Fibroblast of skin of abdomen (primary cell): ENCODE results near the gene BICDL2.
A peak's percentile ranks its signal among the peaks of the same experiment; 100 is the strongest.

Source experiments
- DNase-seq: peaks from one replicate; pipeline ENCODE4 v3.0.0-alpha.2; 2013

BICDL2 gene

DNA sequence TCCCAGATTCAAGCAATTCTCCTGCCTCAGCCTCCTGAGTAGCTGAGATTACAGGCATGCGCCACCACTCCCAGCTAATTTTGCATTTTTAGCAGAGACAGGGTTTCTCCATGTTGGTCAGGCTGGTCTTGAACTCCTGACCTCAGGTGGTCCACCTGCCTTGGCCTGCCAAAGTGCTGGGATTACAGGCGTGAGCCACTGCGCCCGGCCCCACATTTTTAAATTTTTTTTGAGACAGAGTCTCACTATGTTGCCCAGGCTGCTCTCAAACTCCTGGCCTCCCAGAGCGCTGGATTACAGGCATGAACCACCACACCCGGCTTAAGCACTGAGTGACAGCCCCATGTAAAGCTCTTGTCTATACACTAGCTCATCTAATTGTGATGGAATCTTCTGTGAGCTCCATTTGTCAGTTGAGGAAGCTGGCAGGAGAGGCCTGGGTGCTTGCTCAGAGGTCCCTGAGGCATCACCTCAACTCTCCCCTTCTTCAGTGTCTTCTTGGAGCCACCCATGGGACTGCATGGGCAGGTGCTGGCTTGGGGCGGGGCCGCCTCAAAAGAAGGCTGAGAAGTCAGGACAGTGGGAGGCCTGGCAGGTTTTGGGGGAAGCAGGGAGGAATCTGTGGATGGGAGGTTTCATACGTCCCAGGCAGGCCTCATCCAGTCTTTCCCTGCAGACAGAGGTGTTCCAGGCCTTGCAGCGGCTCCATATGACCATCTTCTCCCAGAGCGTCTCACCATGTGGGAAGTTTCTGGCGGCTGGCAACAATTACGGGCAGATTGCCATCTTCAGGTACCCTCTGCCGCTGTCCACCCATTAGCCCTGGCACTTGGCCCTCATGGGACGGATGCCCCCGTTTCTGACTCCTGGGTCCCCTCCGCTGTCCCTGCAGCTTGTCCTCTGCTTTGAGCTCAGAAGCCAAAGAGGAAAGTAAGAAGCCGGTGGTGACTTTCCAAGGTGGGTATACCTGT lies 11.4 kb downstream of the BICDL2 start:
- DNase-seq, result no peak

DNA sequence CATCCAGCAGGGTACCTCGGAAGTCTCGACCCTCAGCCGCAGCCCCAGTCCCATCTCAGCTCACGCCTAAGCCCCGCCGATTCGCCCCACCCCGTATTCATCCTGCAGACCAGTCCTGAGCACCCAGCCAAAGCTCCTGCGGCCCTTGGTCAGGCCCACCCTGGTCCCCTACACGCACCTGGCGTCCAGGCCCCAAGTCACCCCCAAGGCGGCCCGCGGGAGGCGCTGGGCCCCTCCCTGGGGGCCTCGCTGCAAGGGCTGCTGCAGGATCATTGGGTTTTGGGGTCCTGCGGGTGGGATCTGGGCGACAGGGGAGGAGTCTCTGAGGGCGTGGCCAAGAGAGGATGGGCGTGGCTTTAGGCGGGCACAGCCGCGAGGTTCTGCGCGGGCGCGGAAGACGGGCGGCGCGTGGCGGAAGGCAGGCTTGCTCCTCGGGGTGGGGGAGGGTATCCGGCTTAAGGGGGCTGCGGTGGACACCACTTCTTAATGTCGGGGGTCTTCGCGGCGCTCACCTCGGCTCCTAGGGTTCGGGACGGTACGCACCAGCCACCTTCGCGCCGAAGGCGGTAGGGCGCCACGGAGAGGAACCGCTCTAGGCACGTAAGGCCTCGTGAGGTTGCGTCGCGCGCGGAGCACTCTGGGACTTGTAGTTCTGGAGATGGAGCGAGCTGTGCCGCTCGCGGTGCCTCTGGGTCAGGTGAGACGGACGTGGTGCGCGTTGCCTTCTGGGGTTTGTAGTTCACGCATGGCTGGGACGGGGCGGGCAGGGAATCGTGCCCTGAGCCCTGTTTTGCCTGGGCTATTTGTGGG lies 12.9 kb downstream of the BICDL2 start, which contains the start of the genes HCFC1R1 and THOC6:
Gene HCFC1R1, minus strand, starts transcription at position 274 of the 810 bp plus-strand sequence. Its CDS starts 1 bp downstream, at position 273.
Gene THOC6, plus strand, starts transcription at position 367 of the 810 bp plus-strand sequence. Its CDS starts 292 bp downstream, at position 659.
- DNase-seq, result peak; percentile 98

DNA sequence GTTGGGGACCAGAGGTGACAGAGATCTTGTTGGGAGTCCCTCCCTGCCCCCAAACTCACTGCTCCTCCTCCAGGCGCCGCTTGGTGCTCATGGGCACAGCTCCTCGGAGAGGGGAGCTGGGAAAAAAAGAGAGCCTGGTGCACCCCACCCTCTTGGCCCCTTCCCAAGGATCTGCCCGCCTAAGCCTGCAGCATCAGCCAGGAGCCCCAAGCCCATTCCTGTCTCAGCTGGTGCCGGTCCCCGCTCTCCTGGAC lies 13.4 kb downstream of the BICDL2 start:
- DNase-seq, result peak; percentile 84

DNA sequence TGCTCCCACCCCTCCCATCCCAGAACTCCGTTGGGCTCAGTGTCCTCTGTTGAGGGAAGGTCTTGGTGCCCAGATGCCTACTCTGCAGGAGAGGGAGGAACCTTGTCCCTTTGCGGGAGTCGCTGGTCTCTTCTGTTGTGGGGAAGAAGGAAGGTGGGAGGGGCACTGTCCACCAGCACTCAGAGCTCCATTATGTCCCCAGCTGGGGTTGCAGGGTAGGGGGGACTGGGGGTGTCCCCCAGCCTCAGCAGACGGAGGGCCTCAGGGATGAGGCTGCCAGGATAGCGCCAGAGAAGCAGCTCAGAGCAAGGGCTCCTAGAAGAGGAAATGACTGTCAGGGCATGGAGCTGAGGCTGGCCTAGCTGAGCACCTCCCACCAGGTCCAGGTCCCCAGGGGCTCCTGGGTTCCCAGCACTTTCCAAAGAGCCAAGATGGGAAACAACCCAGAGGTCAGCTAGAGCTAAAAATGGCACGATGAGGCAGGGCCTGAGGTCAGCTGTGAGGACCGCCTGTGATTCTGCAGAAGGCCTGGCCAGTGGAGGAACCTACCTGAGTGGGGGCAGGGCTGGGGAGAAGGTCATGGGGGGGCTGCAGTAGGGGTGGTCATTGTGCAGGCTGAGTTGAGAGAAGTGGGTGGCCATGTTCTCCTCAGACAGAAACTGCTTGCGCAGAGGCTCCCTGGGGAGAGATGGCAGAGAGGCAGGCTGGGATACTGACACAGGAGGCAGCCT lies 13.9 kb downstream of the BICDL2 start:
- DNase-seq, result peak; percentile 50

DNA sequence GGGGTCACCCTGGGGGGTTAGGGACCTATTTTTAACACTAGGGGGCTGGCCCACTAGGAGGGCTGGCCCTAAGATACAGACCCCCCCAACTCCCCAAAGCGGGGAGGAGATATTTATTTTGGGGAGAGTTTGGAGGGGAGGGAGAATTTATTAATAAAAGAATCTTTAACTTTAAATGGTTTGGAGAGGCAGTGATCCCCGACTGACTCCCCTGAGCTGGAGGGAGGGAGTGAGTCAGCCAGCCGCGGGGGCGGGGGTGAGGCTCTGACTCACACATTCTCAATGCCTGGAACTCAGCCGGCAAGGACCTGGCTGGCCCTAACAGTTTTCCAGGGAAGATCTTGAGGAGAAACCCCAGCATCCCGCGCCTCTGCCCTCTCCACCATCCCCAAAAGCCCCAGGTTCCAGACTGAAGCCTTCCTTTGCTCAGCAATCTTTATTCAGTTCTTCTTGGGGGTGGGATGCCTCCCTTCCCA lies 14.5 kb downstream of the BICDL2 start:
- peak; percentile 98 for DNase-seq

DNA sequence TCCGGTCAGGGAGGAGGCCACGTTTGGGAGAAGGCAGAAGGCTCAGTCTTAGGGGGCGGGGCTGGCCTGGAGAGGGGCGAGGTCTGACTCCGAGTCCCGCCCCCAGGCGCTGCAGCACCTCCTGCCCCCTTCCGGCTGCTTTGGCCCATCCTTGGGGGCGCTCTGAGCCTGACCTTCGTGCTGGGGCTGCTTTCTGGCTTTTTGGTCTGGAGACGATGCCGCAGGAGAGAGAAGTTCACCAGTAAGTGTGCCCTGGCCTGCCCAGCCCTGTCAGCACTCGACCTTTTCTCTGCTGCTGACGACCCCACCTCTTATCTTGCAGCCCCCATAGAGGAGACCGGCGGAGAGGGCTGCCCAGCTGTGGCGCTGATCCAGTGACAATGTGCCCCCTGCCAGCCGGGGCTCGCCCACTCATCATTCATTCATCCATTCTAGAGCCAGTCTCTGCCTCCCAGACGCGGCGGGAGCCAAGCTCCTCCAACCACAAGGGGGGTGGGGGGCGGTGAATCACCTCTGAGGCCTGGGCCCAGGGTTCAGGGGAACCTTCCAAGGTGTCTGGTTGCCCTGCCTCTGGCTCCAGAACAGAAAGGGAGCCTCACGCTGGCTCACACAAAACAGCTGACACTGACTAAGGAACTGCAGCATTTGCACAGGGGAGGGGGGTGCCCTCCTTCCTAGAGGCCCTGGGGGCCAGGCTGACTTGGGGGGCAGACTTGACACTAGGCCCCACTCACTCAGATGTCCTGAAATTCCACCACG lies 15.1 kb downstream of the BICDL2 start:
- peak; percentile 98 for DNase-seq

DNA sequence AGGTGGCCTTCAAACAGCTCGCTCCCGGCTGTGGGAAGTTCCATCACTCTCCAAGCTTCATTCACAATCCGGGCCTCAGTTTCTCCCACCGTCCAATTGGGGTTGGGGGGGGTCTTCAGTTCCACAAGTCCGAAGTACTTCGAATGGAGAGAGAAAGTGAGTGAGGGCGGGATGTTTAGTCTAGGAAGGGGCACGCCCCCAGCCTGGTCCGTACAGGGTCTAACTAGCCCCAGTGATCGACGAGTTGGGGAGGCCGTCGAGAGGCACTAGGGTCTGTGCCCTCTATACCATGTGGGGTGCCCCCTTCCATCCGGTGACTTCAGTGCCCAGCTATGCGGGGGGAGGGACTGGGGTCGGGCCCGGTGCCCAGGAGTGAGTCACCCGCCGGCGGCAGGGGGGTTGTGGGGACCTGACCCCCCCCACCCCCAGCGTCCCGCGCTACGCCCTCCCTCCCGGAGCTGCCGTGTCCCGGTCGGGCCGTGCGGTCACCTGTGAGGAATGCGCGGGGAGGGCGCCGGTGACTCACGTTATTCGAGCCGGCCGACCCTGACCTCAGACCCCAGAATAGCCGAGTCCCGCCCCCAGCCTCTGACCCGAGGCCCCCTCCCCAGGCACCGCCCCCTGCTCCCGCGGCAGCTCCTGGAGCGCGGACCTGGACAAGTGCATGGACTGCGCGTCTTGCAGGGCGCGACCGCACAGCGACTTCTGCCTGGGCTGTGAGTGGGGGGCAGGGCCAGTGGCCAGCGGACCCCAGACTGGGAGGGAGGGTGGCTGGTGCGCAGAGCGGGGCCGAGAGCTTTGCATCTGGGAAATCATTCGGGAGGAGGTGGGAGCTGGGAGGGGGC lies 15.9 kb downstream of the BICDL2 start:
- peak; percentile 93 for DNase-seq

DNA sequence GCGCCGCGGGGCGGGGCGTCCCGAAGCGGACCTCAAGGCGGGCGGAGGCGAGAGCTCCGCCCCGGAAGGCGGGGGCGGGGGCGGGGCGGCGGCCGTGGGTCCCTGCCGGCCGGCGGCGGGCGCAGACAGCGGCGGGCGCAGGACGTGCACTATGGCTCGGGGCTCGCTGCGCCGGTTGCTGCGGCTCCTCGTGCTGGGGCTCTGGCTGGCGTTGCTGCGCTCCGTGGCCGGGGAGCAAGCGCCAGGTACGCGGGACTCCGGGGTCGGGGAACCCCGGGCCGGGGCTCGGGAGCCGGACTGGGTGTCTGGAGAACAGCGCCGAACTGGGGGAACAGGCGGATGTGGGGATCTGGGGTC lies 16.5 kb downstream of the BICDL2 start, which contains the start of gene TNFRSF12A:
Gene TNFRSF12A, plus strand, starts transcription at position 122 of the 357 bp plus-strand sequence. Its CDS starts 30 bp downstream, at position 152.
- peak; percentile 86 for DNase-seq

DNA sequence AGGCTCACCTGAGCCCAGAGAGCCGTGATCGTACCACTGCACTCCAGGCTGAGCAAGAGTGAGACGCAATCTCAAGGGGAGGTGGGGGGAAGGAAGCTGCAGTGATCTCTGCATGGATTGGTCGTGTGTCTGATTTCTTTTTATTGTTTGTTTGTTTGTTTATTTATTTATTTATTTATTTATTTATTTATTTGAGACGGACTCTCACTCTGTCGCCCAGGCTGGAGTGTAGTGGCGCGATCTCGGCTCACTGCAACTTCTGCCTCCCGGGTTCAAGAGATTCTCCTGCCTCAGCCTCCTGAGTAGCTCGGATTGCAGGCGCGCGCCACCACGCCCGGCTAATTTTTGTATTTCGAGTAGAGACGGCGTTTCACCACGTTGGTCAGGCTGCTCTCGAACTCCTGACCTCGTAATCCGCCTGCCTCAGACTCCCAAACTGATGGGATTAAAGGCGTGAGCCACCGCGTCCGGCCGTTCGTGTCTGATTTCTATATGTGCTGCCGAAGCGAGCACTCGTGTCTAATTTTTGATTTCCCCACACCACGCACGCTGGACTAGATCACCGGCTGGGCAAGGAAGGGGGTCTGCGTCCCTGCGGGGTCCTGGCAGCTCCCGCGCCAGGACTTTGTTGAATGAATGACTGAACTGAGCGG lies 17.0 kb downstream of the BICDL2 start:
- DNase-seq, result no peak

DNA sequence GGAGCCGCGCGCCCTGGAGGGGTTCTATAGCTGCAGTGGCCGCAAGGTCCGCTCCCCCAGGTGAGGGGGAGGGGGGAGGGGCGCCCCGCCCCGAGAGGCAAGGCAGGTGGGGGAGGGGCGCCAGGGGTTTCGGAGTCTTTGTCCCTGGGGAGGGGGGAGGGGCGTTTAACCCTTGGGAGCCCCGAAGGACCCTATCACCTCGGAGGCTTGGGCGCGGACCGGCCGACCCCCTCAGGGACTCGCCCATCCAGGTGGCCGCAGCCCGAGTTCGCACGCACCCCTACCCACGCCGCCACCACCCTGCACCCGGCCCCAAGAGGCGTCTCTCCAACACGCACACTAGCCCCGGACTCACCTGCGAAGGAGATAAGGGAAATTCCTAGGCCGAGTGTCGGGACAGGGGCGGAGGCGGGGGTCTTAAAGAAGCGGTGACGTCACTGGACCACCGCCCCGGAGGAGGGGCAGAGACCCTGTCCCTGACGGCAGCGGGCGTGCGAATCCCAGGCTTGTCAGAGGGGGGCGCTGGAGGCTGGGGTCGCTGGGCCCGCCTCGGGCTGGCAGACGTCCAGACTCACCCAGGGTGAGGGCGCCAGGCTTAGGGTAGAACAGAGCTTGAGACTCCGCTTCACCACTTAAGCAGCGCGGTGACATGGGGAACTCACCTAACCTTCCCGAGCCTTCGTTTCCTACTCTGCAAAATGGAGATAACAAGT lies 18.8 kb downstream of the BICDL2 start, which contains the start of gene CLDN6:
Gene CLDN6, minus strand, starts transcription at position 390 of the 713 bp plus-strand sequence. CDS start 2,162 bp downstream, outside the sequence.
- DNase-seq, result no peak

DNA sequence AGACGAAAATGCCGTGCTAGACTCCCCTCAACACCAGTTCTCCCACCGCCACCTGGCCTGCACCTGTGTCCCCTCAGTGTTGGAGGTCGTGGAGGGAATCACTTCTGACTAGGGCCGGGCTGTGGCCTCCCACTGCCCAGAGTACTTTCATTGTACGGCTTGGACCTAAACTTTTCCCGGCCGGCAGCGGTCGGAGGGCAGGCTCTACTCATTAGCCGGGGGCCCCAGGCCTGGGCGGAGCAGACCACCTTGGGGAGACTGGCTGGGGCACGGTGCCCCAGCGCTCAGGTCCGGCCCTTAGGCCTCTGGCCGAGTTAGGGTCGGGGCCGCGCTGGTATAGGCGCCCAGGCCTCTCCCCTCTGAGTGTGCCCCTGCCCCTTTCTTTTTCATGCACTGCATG lies 19.4 kb downstream of the BICDL2 start:
- no peak for DNase-seq

DNA sequence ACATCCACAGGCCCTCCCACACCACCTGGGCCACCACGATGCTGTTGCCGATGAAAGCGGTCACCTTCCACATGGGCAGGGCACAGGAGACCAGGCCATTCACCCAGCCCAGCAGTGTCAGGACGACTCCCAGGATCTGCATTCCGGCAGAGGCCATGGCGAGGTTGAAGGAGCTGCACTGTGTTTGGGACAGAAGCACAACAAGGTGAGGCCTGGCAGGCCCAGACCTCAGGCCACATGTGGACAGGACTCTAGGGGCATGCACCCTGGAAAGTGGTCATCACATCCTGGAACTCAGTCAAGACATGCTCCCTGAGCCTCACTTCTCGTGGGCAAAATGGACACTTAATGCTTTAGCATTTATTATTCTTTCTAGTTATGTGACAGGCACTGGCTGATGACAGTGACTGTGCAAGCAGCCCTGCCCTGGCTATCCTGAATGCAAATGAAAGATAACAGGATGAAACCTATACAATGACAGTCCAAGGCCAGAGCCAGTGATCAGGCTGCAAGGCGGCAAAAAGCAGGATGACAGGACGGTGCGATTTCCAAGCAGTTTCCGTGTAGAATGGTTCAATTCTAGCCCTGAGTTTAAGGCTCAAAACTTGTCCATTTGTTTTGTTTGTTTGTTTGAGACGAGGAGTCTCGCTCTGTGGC lies 20.8 kb downstream of the BICDL2 start:
- no peak for DNase-seq

DNA sequence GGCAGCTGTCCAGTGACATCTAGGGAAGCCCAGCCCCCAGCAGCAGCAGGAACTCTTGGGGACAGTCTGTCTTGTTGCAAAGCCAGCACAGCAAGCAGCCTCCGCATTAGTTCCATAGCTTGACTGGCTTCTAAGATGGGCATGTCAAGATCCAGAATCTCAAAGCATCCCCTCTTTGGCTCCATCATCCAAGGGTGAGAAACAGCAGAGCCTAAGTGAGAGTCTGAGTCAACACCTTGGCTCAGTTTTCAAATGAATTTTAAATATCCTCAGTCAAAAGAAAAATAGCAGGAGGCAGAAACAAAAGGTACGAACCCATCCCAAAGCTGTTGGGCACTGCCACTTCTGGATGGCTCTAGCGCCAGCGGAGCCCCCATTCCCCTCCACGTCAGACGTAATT lies 21.8 kb downstream of the BICDL2 start:
- DNase-seq, result no peak

DNA sequence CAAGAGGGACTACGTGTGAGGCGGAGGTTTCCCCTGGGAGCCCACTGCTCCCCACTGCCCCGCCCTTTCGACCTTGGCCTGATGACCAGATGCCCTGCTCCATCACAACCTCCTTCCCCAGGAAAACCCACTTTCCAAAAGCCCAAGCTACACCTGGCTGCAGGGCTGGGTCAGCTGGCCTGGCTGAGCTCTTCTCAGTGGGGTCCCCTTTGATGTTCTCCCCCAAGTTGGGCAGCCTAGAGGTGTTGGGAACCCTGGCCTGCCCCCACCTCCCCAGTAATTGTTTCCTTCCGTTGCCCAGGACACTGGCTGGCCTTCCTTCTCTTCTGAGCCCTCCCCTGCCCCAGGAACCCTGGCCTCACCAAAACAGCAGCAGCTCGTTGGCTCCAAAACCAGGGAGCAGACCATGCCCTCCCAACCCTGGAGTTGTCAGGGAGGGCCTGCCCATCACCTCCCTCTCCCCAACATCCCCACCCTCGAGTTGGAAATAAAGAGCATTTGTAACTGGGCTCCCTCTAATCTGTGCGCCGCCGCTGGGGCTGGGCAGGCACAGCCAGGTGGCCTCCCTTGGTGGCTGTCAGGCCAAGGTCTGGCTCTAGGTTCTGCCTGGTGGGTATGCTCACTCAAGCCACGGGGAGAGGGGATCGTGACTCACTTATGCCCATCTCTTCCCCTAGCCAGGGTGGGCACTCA lies 22.6 kb downstream of the BICDL2 start:
- DNase-seq, result no peak

DNA sequence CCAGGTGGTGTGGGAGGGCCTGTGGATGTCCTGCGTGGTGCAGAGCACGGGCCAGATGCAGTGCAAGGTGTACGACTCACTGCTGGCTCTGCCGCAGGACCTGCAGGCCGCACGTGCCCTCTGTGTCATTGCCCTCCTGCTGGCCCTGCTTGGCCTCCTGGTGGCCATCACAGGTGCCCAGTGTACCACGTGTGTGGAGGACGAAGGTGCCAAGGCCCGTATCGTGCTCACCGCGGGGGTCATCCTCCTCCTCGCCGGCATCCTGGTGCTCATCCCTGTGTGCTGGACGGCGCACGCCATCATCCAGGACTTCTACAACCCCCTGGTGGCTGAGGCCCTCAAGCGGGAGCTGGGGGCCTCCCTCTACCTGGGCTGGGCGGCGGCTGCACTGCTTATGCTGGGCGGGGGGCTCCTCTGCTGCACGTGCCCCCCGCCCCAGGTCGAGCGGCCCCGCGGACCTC lies 23.2 kb downstream of the BICDL2 start:
- no peak for DNase-seq

DNA sequence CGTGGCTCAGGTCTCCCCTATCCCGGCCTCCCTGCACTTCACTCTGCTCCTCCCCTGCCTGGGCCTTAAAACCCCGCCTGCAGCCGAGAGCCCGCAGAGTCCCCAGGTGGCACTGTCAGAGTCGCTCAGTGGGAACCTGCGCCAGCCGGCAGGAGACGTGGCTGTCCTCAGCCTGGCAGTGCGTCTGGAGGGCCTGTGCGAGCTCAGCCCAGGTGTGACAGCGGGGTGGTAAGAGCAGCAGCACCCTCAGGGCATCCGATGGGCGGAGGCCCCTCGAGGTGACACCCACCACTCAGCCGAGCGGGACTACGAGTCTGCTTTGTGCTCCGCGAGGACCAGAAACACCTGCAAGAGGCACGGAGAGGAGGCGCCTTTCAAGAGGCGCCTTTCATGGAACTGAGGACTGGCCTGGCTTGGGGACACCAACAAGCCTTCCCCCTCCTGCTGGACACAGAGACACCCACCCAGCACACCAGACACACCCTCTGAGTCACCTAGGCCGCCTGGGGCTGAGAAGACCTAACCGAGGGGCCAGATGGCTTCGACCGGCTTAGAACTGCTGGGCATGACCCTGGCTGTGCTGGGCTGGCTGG lies 23.8 kb downstream of the BICDL2 start, which contains the start of gene CLDN9:
Gene CLDN9, plus strand, starts transcription at position 96 of the 593 bp plus-strand sequence. Its CDS starts 440 bp downstream, at position 536.
- DNase-seq, result no peak

DNA sequence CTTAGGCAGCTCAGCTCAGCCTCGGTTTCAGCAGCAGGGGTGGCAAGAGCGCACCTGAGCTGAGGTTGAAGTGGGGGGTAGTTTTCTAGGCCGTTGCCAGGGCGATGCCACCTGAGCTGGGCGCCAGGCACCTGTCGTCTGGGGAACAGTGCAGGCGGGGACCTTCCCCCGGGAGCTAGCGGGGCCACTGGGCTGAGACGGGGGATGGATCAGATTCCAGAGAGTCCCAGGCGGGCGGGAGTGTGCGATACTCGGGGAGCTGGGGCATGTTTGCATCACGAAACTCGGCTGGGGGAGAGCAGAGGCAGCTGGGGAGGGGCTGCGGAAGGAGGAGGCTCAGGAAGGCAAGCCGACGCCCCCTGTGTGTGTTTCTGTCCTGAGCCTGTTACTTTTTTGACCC lies 24.5 kb downstream of the BICDL2 start:
- no peak for DNase-seq

DNA sequence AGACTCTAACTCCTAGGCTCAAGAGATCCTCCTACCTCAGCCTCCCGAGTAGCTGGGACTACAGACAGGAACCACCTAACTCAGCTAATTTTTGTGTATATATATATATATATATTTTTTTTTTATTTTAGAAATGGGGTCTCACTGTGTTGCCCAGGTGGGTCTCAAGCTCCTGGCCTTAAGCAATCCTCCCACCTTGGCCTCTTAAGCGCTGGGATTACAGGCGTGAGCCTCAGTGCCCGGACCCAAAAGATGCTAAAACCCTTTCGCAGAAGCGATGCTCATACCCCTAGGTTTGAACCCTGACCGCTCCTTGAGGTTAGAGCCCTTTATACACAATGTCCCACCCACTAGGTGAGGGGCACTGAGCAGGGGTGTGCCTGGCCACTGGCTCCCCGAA lies 26.2 kb downstream of the BICDL2 start:
- no peak for DNase-seq
